GM18868 (cell line): ENCODE measurements around the gene SECISBP2L.

ENCODE experiments used
- ATAC-seq: cut with Tn5 transposase; IDR thresholded peaks from one replicate; pipeline ENCODE4 v1.9.1; 2021; ENCODE audit warnings: mild to moderate bottlenecking, moderate library complexity; ENCODE audit not compliant: unreplicated experiment

The SECISBP2L gene

DNA sequence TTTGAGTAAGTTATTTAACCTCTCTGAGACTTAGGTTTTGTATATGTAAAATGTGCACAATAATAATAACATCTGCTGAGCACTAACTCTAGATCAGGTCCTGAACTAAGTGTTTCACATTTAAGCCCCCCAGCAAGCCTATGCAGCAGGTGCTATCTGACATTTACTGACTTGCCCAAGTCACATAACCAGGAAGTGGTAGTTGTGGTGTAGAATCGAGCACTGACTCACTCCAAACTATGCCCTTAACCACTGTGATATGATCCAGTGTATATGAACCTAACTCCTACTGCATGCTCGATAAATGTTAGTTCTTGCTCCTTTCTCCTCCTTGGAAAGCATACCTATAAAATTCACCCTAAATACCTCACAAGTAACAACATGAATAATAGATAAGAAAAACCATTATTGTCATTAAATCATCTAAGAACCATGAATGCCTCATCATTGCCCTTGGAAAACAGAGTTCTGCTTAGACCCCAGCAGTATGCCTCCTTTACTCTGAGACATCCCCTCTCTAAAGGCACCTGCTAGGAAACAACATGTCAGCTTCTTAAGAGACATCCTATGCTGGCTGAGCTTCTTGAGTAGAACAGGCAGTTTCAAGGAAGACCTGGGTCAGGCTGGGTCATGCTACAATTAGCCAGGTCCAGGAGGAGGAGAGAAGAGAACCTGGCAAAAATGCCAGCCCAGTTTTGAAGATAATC, 79.5 kb downstream of the SECISBP2L start:
- ATAC-seq, result peak; percentile 85

DNA sequence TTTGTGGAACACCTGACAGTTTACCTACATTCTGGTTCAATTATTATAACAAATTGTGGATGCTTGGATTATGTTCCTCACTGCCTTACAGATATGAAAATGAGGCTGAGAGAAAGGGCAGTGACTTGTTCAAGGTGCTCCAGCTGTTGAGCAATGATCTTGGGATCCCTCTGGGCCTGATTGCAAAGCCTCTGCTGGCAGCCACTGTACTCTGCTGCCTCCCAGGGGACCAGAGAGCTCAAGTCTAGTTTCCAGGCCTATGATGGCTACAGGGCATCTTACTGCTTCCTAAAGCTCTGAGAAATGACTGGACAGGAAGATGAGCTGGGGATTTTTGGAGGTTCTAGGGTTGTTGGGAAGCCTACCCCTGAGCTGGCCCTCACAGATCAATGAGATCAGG, 80.3 kb downstream of the SECISBP2L start:
- ATAC-seq, result peak; percentile 68

DNA sequence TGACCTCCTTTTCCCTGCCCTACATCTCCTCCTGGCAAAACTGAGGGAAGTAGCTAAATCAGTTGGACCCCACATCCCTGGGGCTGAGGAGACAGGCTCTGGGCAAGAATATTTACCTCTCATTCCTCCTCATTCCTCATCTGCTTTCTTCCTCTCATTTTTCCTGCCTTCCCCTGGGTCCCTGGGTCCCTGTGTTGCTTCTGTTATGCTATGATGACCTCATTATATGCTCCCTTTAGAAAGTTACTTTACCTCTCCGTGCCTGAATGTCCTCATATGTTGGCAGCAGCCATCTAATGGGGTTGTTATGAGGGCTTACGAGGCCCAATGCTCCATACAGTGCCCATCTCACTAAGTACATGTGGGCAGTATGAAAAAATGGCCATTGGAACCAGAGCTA, 81.3 kb downstream of the SECISBP2L start:
- no peak for ATAC-seq

DNA sequence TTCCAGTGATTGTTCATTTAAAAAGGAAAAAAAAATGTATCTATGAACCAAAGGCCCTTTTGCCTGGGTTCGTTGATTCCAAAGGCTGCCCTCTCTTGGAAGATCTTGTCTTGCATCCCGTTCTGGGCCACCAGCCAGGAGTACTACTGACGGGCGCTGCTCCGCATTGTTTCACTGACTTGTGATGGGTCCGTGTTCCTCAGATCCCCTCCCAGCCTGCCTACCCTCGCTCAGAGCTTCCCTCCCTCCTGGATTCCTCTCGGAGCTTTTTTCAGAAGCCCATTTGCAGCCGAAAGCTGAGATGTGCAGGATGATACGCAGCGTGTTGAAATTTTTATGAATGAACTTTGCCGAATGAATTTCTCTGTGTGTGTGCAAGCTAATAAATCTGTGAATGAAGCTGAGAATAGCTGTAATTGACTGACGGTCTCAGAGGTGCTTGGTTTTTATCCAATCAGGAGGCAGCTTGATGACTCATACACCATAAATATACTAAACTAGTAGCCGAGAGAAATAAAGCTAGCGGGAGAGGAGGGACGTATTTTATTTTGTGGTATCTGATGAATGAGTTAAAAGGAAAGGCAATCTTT, 82.6 kb downstream of the SECISBP2L start, which contains the start of gene SHC4:
Gene SHC4 (minus strand): TSS at position 396 of the 590 bp plus-strand sequence. CDS start 904 bp downstream, outside the sequence.
- peak; percentile 43 for ATAC-seq

DNA sequence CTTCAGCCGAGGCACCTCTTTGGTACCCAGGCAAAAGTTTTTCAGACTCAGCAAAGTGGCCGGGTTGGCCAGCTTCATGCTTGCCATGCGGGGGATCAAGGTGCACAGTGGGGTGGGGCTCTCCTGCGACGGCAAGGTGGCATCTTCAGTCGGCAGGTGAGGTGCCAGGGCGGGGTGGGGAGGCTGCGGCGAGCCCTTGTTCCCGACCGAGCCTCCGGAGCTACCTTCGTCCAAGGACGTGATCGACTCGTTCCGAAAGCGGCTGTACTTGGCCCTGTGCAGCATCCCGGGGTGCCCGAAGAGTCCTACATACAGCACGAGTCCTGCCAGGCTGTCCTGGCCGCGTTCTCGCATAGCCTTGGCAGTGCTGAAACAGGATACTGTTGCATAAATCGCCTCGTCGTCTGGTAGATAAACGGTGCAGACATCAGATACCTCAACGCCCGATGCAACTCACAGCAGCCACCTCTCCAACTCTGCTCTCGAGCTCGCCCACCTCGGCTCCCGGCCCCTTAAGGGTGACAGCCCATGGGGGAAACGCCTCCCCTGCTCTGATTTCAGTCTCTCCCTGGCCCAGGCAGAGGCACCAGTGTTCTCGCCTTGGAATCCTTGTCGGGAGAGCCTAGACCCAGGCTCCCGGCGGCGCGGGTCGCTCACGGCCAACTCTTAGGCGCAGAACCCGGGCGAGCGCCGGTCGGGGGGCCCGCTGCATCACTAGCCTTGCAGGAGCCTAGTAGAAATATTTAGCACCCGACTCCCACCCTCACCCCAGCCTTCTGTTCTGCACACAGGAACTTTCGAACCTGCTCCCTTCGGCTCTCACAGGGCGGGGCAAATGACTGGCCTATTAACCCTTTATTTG, 83.4 kb downstream of the SECISBP2L start:
- no peak for ATAC-seq

DNA sequence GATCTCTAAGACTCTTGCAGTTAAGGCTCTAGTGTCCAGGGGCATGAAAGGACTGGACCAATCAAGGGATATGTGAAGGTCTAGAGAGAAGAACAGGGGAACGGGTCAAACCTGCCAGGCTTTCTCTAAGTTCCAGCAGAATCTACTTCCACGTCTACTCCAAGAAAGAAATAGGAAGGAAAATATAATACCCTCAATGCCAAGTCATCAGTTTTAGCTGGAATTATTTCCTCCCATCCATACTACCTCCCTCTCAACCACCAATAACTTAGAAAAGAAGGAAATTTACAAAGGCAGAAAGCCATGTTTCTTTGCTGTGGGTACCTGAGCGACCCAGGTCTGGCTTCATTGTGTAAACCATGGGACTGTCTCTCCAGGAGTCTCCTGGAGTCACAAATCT, 90.3 kb downstream of the SECISBP2L start:
- ATAC-seq, result no peak

DNA sequence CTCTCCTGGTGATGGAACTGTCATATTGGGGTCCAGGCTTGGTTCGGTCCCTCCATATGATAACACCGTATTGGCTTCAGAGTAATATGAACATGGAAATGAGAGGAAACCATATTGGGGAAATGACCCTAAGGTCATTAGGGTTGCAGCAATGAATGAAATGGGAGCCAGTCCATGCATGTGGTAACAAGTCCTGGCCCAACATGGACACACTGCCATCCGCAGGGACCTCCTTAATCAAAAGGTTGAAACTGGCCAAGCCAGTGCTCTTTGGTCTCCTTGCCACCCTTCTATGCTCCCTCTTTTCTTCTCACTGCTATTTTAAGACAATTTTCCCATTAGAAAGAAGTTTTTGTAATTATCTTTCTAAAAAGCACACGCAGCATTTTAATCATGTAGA, 90.9 kb downstream of the SECISBP2L start:
- no peak for ATAC-seq

DNA sequence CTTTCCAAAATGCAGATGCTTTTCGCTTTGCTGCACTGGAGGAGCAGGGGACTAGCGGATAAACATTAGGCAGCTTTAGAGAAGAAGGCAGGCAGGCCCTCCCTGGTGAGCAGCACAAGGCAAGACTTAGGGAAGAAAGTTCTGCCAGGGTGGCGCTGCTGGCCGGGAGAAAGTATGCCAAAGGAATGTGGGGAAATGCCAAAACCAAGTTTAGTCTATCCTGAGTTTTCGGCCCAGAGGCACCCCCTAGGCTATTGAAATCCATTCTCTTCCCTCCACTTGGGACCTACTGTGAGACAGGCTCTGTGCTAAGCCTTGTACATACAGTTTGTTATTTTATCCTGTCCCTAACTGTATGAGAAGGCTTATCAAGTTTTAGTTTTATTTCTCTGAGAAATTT, 91.7 kb downstream of the SECISBP2L start:
- no peak for ATAC-seq

DNA sequence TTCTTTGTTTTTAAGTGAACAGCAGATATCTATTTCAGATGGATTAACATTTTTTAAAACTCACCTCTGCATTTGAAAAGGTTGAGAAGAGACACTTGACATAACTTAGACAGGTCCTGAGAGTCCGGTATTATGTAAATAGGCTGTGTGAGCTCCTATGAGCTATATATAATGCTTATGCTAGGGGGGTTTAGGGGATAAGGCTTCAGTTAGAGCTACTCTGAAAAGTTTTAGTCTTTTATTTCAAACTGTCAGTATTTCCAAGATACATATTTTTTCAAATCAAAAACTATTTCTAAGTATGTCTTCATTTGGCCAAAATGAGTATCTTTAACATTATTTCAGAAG, 99.4 kb downstream of the SECISBP2L start:
- no peak for ATAC-seq

DNA sequence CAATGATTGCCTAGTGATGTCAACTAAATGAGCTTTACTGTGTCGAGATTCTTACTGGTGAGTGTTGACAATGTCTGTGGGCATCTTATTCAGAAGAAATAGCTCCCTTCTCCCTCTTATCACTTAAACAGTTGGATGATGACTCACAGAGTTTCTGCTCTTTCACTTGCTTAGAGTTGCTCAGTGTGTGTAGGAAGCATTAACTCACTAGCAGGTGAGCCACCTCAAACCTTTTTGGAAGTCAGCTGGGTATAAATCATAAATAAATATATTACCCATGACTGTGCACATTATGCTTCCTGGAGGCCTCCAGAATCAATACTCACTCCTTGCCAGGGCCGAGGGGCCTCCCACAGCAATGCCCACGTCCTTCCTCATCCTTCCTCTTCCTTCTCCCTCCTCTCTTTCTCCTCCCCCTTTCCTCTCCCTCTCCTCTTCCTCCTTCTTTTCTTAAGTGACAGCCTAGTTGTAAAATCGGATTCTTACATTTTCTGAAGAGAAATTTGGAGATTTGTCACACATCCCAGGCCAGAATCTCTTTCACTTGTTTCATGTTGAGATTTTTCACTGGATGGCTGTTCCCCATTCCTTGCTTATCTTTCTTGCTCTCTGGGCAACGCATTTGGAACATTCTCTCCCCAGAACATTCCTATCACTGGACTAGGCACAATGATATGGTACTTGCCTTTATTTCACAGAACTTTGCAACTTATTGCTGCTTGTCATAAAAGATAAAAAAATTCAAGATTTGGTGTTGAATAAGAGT, 100.0 kb downstream of the SECISBP2L start:
- ATAC-seq, result peak; percentile 55

DNA sequence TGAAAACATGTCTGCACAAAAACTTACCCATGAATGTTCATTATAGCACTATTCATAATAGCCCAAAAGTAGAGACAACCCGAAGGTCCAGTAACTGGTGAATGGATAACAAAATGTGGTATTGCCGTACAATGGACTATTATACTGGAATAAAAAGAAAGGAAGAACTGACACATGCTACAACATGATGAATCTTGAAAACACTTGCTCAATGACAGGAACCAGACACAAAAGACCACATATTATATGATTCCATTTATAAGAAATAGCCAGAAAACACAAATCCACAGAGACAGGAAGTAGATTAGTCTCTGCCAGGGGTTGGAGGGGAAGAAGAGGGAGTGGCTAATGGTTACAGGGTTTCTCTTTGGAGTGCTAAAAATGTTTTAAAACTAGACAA, 100.9 kb downstream of the SECISBP2L start:
- ATAC-seq, result no peak

DNA sequence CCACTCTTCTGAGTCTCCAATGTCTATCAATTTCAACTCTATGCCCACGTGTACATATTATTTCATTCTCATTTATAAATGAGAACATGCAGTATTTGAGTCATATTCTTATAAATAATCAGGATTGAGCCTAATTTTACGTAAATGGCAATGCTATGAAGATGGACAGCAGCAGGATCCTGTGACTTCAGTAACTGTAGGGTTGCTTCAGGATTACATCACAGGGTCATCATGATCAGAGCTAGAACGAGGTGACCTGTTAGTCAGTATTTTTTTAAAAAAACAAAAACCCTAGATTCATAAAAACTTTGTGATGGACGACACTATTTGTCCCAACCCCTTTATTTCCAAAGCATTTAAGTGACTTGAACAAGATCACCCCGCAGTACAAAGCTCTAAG, 104.3 kb downstream of the SECISBP2L start:
- ATAC-seq, result no peak

DNA sequence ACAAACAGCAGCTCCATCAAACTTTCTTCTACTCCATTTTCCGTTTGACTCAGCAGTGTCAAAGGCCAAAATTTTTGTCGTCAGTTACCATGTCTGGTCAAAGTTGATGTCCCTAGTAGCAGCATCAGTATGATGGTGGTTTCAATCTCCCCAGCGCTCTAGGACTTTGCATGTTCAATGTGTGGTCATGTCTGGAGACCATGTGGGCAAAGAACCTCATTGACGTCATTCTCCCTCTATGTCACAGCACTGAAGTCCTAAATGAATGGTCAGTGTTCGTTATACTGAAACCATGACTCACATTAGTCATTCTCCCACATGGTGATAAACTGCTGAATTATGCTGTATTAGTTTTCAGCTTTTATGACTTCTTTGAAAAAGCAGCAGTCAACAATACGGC, 105.7 kb downstream of the SECISBP2L start:
- peak; percentile 94 for ATAC-seq

DNA sequence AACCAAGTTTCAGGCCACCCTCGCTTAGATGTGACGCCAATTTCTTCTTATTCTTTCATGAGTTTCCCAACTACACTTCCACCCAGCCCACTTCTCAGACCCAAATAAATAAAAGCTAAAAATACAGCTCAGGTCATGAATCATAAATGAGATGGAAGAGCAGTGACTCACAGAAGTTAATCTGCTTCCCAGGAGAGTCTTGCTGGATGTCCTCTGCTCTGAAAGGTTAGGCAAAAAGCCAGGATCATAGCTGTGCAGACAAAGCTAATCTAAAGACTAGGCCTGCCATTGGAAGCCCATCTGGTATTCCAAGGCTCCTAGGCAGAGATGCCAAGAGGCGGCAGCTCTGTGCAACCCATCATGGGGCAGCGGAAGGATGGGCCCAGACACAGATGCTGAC, 106.6 kb downstream of the SECISBP2L start:
- no peak for ATAC-seq
